T-helper 2 cell treated with Interferon-gamma antibody and Interleukin-4, amounts not matched to agents 5 μg/mL and 100 μg/mL, for 36 hours (primary cell): ENCODE measurements around the gene HABP2.

Source experiments
- DNase-seq: peaks from one replicate; pipeline ENCODE4 v3.0.0; 2021; ENCODE audit warnings: low spot score
- H3K27ac Mint-ChIP-seq: one replicate; pipeline ENCODE4 v1.8.0; 2021; ENCODE audit warnings: mild to moderate bottlenecking, mixed read lengths
- H3K27me3 Mint-ChIP-seq: one replicate; pipeline ENCODE4 v1.8.0; 2021; ENCODE audit warnings: low read depth, mixed read lengths
- H3K36me3 Mint-ChIP-seq: one replicate; pipeline ENCODE4 v1.8.0; 2021; ENCODE audit warnings: low read depth, mixed read lengths
- H3K4me1 Mint-ChIP-seq: one replicate; pipeline ENCODE4 v1.8.0; 2021; ENCODE audit warnings: low read depth, mixed read lengths
- H3K4me3 Mint-ChIP-seq: one replicate; pipeline ENCODE4 v1.8.0; 2022; ENCODE audit warnings: mild to moderate bottlenecking, moderate library complexity, mixed read lengths
- H3K9me3 Mint-ChIP-seq: one replicate; pipeline ENCODE4 v1.8.0; 2021; ENCODE audit warnings: mixed read lengths

HABP2 gene

DNA sequence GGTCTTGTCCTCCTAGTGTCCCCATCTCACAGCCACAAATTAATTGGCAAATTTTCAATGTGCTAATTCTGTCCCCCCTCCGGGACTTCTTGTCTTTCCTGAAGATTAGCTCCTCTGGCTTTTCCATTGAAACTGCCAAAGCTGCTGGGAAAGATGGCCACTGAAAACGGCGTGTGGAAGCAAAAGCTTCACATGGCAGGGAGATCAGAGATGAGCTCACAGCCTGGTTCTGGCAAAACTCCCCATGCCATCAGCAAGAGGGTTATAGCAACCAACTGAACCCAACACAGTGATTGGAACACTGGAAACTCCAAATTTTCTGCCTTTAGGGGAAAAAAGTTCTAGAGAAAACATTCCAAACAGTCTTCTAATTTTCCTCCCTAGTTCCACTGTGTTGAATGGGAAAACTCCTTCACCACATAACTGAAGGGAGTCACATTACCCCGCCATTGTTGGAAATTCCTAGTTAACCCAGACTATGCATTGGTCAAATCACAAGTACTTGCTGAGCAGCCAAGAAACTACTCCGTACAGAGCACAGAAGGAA, 74.0 kb downstream of the HABP2 start:
- H3K36me3 Mint-ChIP-seq = no peaks in the 10 kb centered on the region
- H3K27ac Mint-ChIP-seq = no peak overlapping the region
- no peak for DNase-seq
- H3K4me3 Mint-ChIP-seq = no peak overlapping the region
- H3K4me1 Mint-ChIP-seq = no peaks in the 10 kb centered on the region
- H3K27me3 Mint-ChIP-seq = peaks cover 9% of the 10 kb centered on the region
- no peaks in the 10 kb centered on the region for H3K9me3 Mint-ChIP-seq

DNA sequence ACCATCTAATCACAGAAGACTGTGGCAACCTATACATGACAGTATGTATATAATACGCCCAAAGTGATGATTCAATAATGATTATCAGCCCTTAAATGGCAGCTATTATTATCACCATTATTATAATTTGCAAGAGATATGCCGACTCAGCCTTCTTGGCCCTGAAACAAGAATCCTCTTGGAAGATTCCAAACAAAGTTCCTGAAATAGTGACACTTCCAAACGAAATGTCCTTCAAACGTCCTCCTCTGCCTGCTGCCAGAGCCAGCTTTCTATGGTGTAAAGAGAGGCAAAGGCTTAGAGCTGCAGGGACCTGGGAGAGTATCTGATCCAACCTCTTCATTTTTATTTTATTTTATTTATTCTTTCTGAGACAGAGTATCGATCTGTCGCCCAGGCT, 75.0 kb downstream of the HABP2 start:
- H3K4me3 Mint-ChIP-seq = no peak overlapping the region
- no peaks in the 10 kb centered on the region for H3K9me3 Mint-ChIP-seq
- no peaks in the 10 kb centered on the region for H3K36me3 Mint-ChIP-seq
- no peak for DNase-seq
- peaks cover 7% of the 10 kb centered on the region for H3K27me3 Mint-ChIP-seq
- H3K27ac Mint-ChIP-seq = no peak overlapping the region
- no peaks in the 10 kb centered on the region for H3K4me1 Mint-ChIP-seq

DNA sequence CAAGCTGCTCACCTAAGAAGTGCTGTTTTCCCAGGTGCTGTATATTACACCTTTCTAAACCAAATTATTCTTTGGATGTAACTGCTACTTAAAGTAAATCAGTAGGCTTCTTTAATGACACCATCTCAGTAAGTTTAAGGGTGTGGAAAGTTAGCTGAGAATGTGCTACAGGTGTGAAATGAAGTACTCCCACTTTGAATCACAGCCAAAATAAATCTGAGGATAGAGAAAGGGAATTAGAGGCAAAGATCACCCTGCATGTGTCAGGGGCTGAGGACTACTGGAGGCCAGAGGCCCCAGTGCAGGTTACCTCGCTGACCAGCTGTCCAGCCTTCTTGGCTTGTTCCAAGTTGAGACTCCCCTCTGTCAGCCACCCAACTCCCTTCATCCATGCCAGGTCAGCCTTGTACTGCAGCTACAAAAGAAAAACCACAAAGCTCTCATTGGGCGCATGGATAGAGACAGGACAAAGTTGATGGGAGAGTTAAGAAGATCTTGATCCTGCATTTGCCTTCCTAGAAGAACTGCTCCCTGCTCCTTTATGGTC, 75.8 kb downstream of the HABP2 start:
- H3K36me3 Mint-ChIP-seq = no peaks in the 10 kb centered on the region
- H3K27ac Mint-ChIP-seq = no peak overlapping the region
- H3K27me3 Mint-ChIP-seq = peaks cover 7% of the 10 kb centered on the region
- no peak for DNase-seq
- no peaks in the 10 kb centered on the region for H3K4me1 Mint-ChIP-seq
- no peak overlapping the region for H3K4me3 Mint-ChIP-seq
- H3K9me3 Mint-ChIP-seq = no peaks in the 10 kb centered on the region

DNA sequence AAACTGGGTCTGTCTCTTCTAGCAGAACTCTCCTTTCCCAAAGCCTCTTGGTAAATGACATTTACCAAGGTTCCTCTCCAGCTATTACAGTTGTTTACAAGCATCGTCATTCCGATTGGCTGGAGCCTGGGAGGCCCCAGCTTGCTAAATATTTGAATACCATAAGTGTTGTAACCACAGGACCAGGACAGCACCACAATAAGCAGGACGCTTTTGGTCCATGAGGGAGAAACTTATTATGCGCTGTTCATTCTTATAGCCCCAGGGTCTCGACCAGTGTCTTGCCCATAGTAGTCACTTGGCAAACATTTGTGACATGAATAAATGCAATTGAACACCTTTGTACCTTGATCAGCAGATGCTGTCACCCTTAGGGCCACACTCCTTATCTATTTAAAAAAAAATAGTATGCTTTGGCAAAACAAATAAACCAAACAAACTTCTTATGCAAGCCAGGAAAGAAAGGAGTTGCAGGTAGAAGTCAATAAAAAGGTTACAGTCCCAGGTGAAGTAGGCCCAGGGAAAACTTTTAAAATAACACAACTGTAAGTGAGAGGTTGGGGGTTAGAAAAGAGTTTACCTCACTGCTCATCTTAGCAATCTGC, 78.2 kb downstream of the HABP2 start:
- Mint-ChIP-seq H3K4me3 (no peak overlapping the region), H3K27me3 (peaks cover 6% of the 10 kb centered on the region), H3K27ac (no peak overlapping the region), H3K36me3 (no peaks in the 10 kb centered on the region), H3K4me1 (no peaks in the 10 kb centered on the region), H3K9me3 (no peaks in the 10 kb centered on the region)
- no peak for DNase-seq

DNA sequence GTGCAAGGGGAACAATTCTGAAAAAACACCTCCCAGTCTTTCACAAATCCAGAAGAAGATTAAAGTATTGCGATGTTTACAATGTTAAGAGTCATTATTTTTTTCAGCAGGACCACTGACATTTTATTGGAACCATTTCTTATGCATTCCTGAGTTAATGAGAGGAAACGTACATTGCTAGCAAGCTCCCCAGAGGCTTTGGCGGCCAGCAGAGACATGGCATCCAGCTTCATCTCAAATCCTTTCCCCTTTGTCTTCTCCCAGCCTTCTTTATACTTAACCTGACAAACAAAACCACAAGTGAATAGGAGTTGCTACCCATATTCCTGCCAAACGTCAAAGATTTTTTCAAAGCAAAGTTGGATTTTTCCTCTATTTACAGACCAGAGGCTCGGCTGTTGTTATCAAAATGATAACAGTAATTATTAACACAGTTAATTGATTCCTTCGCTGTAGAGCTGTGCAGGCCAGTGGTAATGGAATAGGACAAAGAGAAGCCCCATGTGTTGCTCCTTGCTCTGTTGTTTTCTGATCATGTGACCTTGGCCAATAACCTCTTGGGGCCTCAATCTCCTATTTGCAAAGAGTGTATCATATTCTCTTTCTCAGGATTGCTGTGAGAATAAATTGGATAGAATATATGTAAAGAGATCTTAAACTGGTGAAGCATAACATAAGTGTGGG, 79.0 kb downstream of the HABP2 start:
- H3K4me1 Mint-ChIP-seq = no peaks in the 10 kb centered on the region
- H3K36me3 Mint-ChIP-seq = no peaks in the 10 kb centered on the region
- H3K27ac Mint-ChIP-seq = no peak overlapping the region
- no peaks in the 10 kb centered on the region for H3K9me3 Mint-ChIP-seq
- no peaks in the 10 kb centered on the region for H3K27me3 Mint-ChIP-seq
- no peak for DNase-seq
- H3K4me3 Mint-ChIP-seq = no peak overlapping the region
